Ishikawa (cell line): ENCODE data around the gene ADGRF4.

Source experiments
- EGR1 ChIP-seq: IDR thresholded peaks from 2 replicates; pipeline ENCODE4 v1.6.1; 2012
- FOXM1 ChIP-seq: IDR thresholded peaks from 2 replicates; pipeline ENCODE4 v1.6.1; 2012; ENCODE audit warnings: low read depth, borderline replicate concordance
- TEAD4 ChIP-seq: IDR thresholded peaks from 2 replicates; pipeline ENCODE4 v1.6.1; 2012
- YY1 ChIP-seq: IDR thresholded peaks from 2 replicates; pipeline ENCODE4 v1.6.1; 2012; ENCODE audit warnings: low read depth
- TF ChIP-seq, protein P1 (sequence below): IDR thresholded peaks from 2 replicates; pipeline ENCODE4 v1.6.1; 2012; ENCODE audit warnings: low read depth, mild to moderate bottlenecking

DNA sequence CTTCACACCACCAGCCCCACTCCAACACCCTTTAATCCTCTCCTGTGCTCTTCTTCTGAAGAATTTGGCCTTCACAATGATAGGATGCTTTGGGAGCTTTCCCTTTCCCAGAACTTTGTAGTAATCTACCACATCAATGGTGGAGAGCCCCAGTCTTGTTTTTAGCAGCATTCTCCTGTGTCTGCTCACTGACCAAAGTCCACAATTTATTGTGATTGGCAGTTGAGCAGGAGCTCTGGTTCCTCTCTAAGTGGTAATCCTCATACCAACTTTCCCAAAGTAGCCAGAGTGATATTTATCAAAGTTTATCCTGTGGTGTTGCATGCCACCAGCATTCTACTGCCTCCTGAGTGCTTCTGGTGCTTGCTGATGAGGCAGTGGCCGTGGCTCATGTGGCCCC, 54.4 kb downstream of the ADGRF4 start:
- TF ChIP-seq, protein P1, sequence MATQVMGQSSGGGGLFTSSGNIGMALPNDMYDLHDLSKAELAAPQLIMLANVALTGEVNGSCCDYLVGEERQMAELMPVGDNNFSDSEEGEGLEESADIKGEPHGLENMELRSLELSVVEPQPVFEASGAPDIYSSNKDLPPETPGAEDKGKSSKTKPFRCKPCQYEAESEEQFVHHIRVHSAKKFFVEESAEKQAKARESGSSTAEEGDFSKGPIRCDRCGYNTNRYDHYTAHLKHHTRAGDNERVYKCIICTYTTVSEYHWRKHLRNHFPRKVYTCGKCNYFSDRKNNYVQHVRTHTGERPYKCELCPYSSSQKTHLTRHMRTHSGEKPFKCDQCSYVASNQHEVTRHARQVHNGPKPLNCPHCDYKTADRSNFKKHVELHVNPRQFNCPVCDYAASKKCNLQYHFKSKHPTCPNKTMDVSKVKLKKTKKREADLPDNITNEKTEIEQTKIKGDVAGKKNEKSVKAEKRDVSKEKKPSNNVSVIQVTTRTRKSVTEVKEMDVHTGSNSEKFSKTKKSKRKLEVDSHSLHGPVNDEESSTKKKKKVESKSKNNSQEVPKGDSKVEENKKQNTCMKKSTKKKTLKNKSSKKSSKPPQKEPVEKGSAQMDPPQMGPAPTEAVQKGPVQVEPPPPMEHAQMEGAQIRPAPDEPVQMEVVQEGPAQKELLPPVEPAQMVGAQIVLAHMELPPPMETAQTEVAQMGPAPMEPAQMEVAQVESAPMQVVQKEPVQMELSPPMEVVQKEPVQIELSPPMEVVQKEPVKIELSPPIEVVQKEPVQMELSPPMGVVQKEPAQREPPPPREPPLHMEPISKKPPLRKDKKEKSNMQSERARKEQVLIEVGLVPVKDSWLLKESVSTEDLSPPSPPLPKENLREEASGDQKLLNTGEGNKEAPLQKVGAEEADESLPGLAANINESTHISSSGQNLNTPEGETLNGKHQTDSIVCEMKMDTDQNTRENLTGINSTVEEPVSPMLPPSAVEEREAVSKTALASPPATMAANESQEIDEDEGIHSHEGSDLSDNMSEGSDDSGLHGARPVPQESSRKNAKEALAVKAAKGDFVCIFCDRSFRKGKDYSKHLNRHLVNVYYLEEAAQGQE: no peak
- TF ChIP-seq FOXM1 (no peak), YY1 (no peak), EGR1 (no peak), TEAD4 (no peak)
